Measurements from ENCODE around the gene BGLAP.

The BGLAP gene

DNA sequence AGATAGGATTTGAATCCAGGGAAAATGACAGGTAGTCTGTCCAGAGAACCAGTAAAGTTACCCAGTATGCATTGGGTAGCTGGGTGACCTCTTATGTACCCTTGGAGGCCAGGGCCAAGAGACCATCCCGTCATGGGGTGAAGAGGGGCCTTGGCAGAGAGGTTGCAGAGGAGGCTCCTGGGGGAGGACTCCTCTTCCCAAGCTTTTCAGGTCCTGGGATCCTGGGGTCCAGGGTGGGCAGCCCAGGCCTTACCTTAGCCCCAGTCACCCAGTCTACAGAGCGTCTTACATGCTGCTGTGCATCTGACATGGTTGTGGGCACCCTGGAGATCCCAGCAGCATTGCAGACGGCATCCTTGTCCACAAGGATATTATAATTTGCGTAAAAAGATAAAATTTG, 15.2 kb upstream of the BGLAP start:
- DNase-seq (ENCODE audit: low read depth in 2 of 2): no peak

GRCh38 chr1:156228501-156228900, 13.5 kb upstream of the BGLAP start:
- no peak for DNase-seq (ENCODE audit: low read depth in 2 of 2)

DNA sequence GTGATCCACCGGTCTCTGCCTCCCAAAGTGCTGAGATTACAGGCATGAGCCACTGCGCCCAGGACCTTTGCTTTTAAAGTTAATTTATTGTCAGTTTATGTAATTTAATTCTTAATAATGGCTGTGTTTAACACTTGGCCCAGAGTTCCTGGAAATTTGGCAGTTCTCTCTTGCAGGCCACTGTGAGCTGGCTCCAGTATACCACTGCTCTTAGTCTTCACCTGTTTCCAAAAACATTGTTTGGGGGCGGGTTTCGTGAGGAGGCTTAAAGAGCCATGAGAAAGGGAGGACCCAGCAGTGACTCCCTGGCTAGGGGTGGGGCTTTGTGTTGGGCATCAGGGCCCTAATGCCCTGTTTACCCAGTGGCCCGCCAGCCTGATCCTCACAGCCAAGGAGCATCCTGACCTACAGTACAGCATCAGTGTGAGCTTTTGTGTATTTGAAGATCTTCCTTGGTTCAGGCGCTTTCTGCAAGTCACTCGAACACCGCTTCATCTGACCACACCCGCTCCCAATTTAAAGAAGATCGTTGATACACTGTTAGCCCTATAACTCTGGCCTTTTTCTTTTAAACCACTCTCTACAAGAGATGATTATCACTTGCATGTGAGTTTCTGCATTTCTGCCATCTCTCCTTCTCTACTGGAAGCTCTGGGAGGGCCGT, 12.0 kb upstream of the BGLAP start:
- no peak for DNase-seq (ENCODE audit: low read depth in 2 of 2)

DNA sequence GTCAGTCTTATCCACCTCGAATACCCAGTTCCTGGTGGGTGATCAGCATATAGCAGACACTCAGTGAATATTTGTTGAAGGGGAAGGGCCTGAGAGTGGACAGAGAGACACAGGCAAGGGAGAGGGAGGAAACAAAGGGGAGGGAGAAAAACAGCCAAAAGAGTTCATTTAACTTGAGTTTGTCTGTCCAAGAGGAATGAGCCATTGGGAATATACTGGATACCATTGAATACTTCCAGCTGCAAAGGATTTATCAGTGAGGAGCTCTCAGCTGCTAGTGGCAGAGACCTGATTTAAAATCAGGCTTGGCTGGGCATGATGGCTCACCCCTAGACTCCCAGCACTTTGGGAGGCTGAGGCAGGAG, 11.5 kb upstream of the BGLAP start:
- no peak for DNase-seq (ENCODE audit: low read depth in 2 of 2)

DNA sequence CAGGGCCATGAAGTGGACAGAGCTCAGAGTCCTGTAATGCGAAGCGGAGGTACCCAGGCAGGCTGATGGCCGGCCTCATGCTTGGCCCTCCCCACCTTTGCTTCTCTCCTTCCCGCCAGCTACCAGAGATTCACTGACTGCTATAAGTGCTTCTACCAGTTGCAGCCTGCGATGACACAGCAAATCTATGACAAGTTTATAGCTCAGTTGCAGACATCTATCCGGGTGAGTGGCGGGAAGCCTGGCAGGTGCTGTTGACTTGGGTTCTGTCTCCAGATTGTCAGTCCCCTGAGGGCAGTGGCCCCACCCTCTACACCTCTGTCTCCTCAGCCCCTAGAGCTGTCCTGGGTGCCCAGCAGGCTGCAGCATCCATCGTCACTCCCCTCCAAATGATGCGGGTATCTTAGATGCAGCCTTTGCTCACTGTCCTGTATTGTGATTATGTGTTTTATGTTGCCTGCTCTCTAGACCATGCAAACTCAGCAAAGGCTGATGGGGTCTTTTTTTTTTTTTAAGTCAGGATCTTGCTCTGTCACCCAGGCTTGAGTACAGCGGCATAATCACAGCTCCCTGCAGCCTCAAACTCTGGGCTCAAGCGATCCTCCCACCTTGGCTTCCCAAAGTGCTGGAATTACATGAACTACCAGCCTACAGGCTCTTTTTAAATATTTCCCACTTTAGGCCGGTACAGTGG, 9.6 kb upstream of the BGLAP start:
- DNase-seq (ENCODE audit: low read depth in 2 of 2): no peak

- DNase-seq (ENCODE audit: low read depth in 2 of 2): no peak
These were observed 8.4 kb upstream of the BGLAP start for GRCh38 chr1:156233426-156234127.

DNA sequence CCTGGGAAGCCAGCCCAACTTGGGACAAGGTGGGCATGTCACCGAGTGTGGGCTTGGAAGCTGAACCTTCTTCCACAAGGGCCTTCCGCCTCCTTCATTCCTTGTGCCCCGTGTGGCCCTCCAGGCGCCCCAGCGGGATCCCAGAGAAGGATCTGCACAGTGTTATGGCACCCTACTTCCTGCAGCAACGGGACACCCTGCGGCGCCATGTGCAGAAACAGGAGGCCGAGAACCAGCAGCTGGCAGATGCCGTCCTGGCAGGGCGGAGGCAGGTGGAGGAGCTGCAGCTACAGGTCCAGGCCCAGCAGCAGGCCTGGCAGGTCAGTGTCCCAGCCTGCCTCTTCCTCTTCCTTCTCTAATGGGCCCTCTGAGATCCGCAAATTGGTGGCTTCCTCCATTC, 5.8 kb upstream of the BGLAP start:
- no peak for DNase-seq (ENCODE audit: low read depth in 2 of 2)

- DNase-seq (ENCODE audit: low read depth in 2 of 2): no peak
These were observed 3.7 kb upstream of the BGLAP start for GRCh38 chr1:156238248-156238647.

DNA sequence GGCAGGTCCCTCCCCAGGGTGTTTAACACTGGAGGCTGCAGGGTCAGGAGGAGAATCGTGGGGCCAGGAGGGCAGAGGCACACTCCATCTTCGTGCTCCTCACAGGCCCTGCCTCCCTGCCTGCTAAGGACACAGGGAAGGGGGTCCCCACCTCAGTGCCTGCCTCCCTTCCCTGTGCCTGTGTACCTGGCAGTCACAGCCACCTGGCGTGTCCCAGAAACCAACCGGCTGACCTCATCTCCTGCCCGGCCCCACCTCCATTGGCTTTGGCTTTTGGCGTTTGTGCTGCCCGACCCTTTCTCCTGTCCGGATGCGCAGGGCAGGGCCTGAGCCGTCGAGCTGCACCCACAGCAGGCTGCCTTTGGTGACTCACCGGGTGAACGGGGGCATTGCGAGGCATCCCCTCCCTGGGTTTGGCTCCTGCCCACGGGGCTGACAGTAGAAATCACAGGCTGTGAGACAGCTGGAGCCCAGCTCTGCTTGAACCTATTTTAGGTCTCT, 623 bp upstream of the BGLAP start:
- no peak for DNase-seq (ENCODE audit: low read depth in 2 of 2)

- no peak for DNase-seq (ENCODE audit: low read depth in 2 of 2)
These were observed 754 bp downstream of the BGLAP start for GRCh38 chr1:156242738-156243137.

DNA sequence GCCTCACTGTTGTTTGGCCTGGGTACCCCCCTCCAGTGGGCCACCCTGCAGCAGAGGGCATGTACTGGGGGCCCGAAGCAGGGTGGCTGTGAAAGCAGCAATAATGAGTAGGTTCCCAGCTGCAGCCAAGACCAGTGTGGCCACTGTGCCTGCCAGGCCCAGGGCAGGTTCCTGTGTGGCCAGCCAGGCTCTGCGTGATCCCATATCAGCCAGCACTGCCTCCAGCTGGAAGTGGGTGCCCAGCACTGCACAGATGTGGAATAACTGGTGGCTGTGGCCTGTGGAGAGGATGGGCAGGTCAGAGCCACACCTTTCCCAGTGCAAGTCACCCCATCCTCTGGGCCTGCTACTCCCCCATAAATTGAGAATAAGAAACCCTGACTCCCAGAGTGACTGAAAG, 2.1 kb downstream of the BGLAP start:
- DNase-seq (ENCODE audit: low read depth in 2 of 2): no peak

- DNase-seq (ENCODE audit: low read depth in 2 of 2): no peak
These were observed 2.7 kb downstream of the BGLAP start for GRCh38 chr1:156244712-156245111.

DNA sequence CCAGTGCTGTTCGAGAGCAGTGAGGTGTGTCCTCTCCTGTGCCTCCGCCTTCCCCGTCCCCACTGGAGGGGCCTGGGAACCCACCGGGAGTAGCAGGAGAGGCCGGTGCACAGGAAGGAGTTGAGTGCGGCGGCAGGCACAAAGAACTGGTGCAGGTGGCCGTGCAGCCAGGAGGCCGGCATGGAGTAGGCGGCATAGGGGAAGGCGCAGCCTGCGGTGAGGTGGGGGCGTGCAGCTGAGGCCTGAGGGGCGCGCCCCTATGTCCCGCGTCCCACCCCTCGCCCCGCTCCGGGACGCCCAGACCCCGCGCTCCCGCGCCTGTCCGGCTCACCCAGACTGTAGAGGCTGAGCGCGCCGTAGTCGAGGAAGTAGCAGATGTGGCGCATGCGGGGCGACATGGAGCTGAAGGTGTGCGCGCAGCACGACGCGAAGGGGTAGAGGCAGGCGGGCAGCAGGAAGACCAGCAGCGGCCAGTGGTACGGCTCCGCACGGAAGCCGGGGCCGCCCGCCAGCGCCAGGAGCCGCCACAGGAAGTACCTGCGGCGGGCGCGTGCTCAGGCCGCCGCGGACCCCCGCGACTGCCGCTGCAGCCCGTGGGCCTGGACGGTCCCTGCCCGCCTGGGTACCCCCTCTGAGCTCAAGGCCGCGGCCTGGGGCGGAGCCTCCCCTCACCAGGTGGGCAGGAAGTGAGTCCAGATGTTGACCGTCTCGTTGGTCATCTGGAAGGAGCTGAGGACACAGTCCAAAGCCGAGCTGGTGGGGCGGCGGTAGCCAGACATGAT, 3.7 kb downstream of the BGLAP start:
- DNase-seq (ENCODE audit: low read depth in 2 of 2): no peak

GRCh38 chr1:156246241-156246780, 4.3 kb downstream of the BGLAP start:
- DNase-seq (ENCODE audit: low read depth in 2 of 2): no peak

- no peak for DNase-seq (ENCODE audit: low read depth in 2 of 2)
These were observed 4.9 kb downstream of the BGLAP start for GRCh38 chr1:156246781-156247459.

GRCh38 chr1:156247460-156248322, 5.7 kb downstream of the BGLAP start, which contains the start of gene PAQR6:
Gene PAQR6, minus strand, starts transcription at chr1:156248056. Its CDS starts 1,325 bp downstream, at chr1:156246731.
- no peak for DNase-seq (ENCODE audit: low read depth in 2 of 2)

DNA sequence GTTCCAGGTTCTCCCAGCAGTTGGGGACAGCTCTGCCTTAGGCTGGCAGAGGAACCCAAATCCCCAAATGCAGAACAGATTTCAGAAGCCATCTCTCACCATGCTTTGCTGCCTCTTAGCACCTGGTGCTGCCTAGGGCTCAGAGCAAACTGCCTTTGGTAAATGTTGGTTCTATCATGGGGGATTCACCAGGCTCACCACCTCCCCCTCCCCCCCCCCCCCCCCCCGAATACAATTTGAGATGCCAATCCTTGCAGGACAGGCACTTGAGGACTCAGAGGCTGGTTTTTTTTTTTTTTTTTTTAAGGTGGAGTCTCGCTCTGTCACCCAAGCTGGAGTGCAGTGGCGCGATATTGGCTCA, 6.3 kb downstream of the BGLAP start:
- no peak for DNase-seq (ENCODE audit: low read depth in 2 of 2)

GRCh38 chr1:156249593-156249992, 7.6 kb downstream of the BGLAP start:
- DNase-seq (ENCODE audit: low read depth in 2 of 2): no peak

DNA sequence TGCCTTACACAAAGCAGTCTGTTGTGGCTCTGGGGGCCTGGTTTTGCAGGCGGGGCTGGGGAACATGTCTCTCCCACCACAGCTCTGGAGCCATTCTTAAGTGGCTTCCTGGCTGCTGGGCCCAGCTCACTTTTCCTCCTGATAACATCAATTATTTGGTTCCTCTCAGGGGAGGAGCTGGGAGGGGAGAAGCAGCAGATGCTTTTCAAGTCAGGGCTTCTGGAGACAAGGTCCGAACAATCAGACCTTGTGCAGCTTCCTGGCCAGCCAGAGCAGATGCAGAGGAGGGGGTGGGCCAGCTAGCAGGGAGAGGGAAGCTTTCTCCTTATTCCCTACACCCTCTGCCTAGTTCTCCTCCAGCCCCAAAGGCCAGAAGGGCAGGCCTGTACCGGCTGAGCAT, 9.5 kb downstream of the BGLAP start:
- no peak for DNase-seq (ENCODE audit: low read depth in 2 of 2)

DNA sequence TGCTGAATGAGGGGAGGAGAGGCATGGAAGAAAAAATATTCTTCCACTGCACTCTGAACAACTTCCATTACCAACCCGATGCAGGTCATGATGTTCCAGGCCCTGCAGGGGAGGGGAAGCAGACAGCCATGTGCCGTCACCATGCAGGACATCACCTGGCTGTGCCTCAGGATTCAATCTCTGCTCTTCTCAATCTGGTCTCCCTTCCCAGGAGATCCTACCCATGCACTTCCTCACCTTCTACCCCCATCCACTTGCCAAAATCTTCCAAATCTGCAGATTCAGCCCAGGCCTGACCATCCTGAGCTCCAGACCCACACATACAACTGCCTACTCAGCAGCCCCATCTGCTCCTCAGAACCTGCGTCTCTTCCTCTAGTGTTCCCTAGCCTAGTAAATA, 11.7 kb downstream of the BGLAP start:
- DNase-seq (ENCODE audit: low read depth in 2 of 2): no peak

All from stimulated activated CD8-positive, alpha-beta memory T cell treated with anti-CD3 and anti-CD28 coated beads, Interleukin-15, amount 100 ng/mL, for 48 hours (primary cell).